IPS DF 6.9 (cell line): ENCODE data around the gene TEKT3.
A peak's percentile ranks its signal among the peaks of the same experiment; 100 is the strongest.

ENCODE experiments used
- DNase-seq: peaks from one replicate; pipeline ENCODE4 v3.0.0-alpha.2; 2013; ENCODE audit warnings: low read depth, low spot score
- H3K27ac ChIP-seq: one replicate; pipeline ENCODE4 v1.5.1; 2013; ENCODE audit warnings: low read length, control low read depth
- H3K27me3 ChIP-seq: 2 replicates; pipeline ENCODE4 v1.6.1; 2013; ENCODE audit warnings: mild to moderate bottlenecking, low read length; ENCODE audit not compliant: control insufficient read depth, insufficient read depth
- H3K36me3 ChIP-seq: 2 replicates; pipeline ENCODE4 v1.6.1; 2013; ENCODE audit warnings: low read length; ENCODE audit not compliant: control insufficient read depth, insufficient read depth
- H3K4me1 ChIP-seq: 2 replicates; pipeline ENCODE4 v1.6.1; 2013; ENCODE audit warnings: low read length; ENCODE audit not compliant: control insufficient read depth, insufficient read depth
- H3K4me3 ChIP-seq: 2 replicates; pipeline ENCODE4 v1.5.1; 2013; ENCODE audit warnings: mild to moderate bottlenecking, low read length
- H3K9me3 ChIP-seq: 2 replicates; pipeline ENCODE4 v1.6.1; 2013; ENCODE audit warnings: low read length, inconsistent platforms; ENCODE audit not compliant: control insufficient read depth, insufficient read depth
- WGBS: extraction: QIAGEN DNeasy Blood & Tissue Kit; methylation state at CpG from one replicate; pipeline ENCODE4 v1.1.7; 2013; ENCODE audit warnings: mixed read lengths, missing lambda C conversion rate; ENCODE audit not compliant: insufficient read length, insufficient coverage; 5-methylcytosine and 5-hydroxymethylcytosine counted together

TEKT3 gene

DNA sequence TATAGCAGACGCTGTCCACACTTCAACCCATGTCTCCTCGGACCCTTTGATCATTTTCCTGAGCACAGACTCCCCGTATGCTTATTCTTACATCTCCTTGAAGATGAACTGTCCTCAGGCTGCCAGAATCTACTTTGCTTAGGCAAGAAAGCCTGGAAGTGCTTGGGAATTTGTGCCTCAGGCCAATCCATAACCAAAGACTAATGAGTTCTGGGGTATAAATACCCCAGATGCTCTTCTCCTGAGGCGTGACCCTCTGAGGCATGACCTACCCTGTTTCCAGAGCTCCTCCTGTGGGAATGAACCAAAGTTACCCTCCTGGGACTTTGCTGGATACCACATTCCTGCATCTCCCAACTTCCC lies 10.1 kb upstream of the TEKT3 start:
- H3K4me3 ChIP-seq: no peak overlapping the region
- H3K27ac ChIP-seq: no peak overlapping the region
- DNase-seq: no peak
- no peaks in the 10 kb centered on the region for H3K36me3 ChIP-seq
- H3K27me3 ChIP-seq: no peaks in the 10 kb centered on the region
- no CpG with 5 or more reads among the region's 4 CpGs for WGBS
- no peaks in the 10 kb centered on the region for H3K4me1 ChIP-seq
- no peaks in the 10 kb centered on the region for H3K9me3 ChIP-seq

- Histone ChIP-seq H3K27me3 (no peaks in the 10 kb centered on the region), H3K4me1 (no peaks in the 10 kb centered on the region), H3K36me3 (no peaks in the 10 kb centered on the region), H3K9me3 (no peaks in the 10 kb centered on the region), H3K27ac (no peak overlapping the region), H3K4me3 (no peak overlapping the region)
- no peak for DNase-seq
- WGBS: no CpG with 5 or more reads among the region's 10 CpGs
Measured at GRCh38 chr17:15350777-15351477, 9.5 kb upstream of the TEKT3 start.

- DNase-seq: no peak
- no peaks in the 10 kb centered on the region for H3K36me3 ChIP-seq
- H3K4me3 ChIP-seq: no peak overlapping the region
- H3K9me3 ChIP-seq: no peaks in the 10 kb centered on the region
- no peaks in the 10 kb centered on the region for H3K4me1 ChIP-seq
- no peaks in the 10 kb centered on the region for H3K27me3 ChIP-seq
- no CpG with 5 or more reads among the region's 2 CpGs for WGBS
- H3K27ac ChIP-seq: no peak overlapping the region
Measured at GRCh38 chr17:15349119-15349518, 7.7 kb upstream of the TEKT3 start.

DNA sequence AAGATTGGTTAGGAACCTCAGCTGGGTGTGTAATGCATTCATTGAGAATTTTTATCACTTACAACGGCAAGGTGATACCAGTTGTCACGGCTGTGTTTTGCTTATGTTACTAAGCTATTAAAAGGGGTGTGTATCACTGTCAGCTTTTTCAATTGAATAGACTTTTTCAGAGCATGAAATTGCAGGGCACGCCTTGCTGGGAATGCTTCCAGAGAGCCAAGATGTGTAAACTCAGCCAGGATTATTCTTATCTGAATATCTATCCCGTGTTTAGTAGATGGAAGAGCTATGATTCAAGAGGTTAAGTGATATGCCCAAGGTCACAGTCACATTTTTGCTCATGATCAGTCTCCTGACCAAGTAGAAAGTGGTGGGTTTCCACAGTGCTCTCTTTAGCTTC lies 6.6 kb upstream of the TEKT3 start:
- no peaks in the 10 kb centered on the region for H3K9me3 ChIP-seq
- no peak overlapping the region for H3K27ac ChIP-seq
- DNase-seq: no peak
- no peaks in the 10 kb centered on the region for H3K4me1 ChIP-seq
- no peaks in the 10 kb centered on the region for H3K36me3 ChIP-seq
- no CpG with 5 or more reads among the region's 4 CpGs for WGBS
- no peak overlapping the region for H3K4me3 ChIP-seq
- no peaks in the 10 kb centered on the region for H3K27me3 ChIP-seq

- no CpG with 5 or more reads among the region's 13 CpGs for WGBS
- Histone ChIP-seq H3K36me3 (no peaks in the 10 kb centered on the region), H3K4me1 (no peaks in the 10 kb centered on the region), H3K4me3 (no peak overlapping the region), H3K27me3 (no peaks in the 10 kb centered on the region), H3K27ac (no peak overlapping the region), H3K9me3 (no peaks in the 10 kb centered on the region)
- no peak for DNase-seq
Measured at GRCh38 chr17:15346066-15346595, 4.7 kb upstream of the TEKT3 start.

DNA sequence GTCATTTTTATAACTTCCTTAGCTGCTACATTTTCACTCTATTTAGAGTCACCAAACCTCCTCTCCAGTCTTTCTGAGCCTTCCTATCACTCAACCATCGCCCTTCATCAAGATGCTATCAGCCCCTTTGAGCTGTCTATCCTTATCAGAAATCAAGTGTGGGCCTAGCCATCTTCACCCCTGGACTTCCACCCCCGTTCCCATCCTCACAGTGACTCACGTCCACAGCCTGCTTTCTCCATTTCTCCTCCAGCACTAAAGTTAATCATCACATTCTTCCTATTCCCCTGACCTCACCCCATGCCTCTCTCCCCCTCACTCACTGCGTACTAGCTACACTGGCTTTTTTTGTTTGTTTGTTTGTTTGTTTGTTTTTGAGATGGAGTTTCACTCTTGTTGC lies 2.4 kb upstream of the TEKT3 start:
- no peaks in the 10 kb centered on the region; the same call in 1 of the 2 replicates for H3K4me1 ChIP-seq
- H3K9me3 ChIP-seq: no peaks in the 10 kb centered on the region
- no CpG with 5 or more reads among the region's 4 CpGs for WGBS
- DNase-seq: no peak
- H3K27me3 ChIP-seq: no peaks in the 10 kb centered on the region
- no peak overlapping the region for H3K4me3 ChIP-seq
- no peak overlapping the region for H3K27ac ChIP-seq
- no peaks in the 10 kb centered on the region for H3K36me3 ChIP-seq

- H3K9me3 ChIP-seq: no peaks in the 10 kb centered on the region
- H3K36me3 ChIP-seq: no peaks in the 10 kb centered on the region
- no peak overlapping the region for H3K27ac ChIP-seq
- H3K4me1 ChIP-seq: no peaks in the 10 kb centered on the region; the same call in 1 of the 2 replicates
- no CpG with 5 or more reads among the region's 7 CpGs for WGBS
- H3K4me3 ChIP-seq: no peak overlapping the region
- no peaks in the 10 kb centered on the region for H3K27me3 ChIP-seq
- no peak for DNase-seq
Measured at GRCh38 chr17:15342460-15342859, 1.1 kb upstream of the TEKT3 start.

GRCh38 chr17:15341966-15342365 lies 569 bp upstream of the TEKT3 start:
- Histone ChIP-seq H3K27ac (no peak overlapping the region), H3K4me1 (no peaks in the 10 kb centered on the region; the same call in 1 of the 2 replicates), H3K4me3 (no peak overlapping the region; the same call in 1 of the 2 replicates), H3K36me3 (no peaks in the 10 kb centered on the region), H3K9me3 (no peaks in the 10 kb centered on the region), H3K27me3 (no peaks in the 10 kb centered on the region)
- WGBS: no CpG with 5 or more reads among the region's 3 CpGs
- DNase-seq: no peak

DNA sequence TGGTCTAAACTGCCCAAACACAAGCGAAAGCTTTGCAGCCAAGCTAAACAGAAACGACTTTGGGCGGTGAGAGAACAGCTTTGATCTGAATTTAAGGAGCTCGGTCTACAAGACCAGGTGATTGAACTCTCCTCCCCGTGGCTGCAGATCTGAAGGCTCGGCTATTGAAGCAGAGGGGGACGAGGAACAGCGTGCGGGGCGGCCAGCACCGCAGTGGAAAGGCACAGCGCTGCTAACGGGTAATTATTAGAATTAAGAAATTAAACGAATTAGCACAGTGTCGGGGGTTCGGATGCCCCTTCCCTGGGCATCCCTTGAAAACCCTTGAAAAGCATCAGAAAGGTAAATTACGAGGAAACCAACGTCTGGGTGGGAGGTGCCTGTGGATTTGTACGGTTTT lies 431 bp downstream of the TEKT3 start:
- Histone ChIP-seq H3K36me3 (no peaks in the 10 kb centered on the region), H3K27ac (no peak overlapping the region), H3K9me3 (no peaks in the 10 kb centered on the region), H3K27me3 (no peaks in the 10 kb centered on the region), H3K4me1 (no peaks in the 10 kb centered on the region; the same call in 1 of the 2 replicates), H3K4me3 (peak overlapping the region; percentile 68; the same call in 1 of the 2 replicates)
- DNase-seq: no peak
- no CpG with 5 or more reads among the region's 19 CpGs for WGBS

GRCh38 chr17:15335446-15335845 lies 6.0 kb downstream of the TEKT3 start:
- no peak for DNase-seq
- peaks cover 3% of the 10 kb centered on the region; the same call in 1 of the 2 replicates for H3K4me1 ChIP-seq
- no peaks in the 10 kb centered on the region for H3K9me3 ChIP-seq
- H3K36me3 ChIP-seq: no peaks in the 10 kb centered on the region
- H3K27me3 ChIP-seq: no peaks in the 10 kb centered on the region
- no peak overlapping the region for H3K27ac ChIP-seq
- H3K4me3 ChIP-seq: no peak overlapping the region
- no CpG with 5 or more reads among the region's 1 CpG for WGBS

DNA sequence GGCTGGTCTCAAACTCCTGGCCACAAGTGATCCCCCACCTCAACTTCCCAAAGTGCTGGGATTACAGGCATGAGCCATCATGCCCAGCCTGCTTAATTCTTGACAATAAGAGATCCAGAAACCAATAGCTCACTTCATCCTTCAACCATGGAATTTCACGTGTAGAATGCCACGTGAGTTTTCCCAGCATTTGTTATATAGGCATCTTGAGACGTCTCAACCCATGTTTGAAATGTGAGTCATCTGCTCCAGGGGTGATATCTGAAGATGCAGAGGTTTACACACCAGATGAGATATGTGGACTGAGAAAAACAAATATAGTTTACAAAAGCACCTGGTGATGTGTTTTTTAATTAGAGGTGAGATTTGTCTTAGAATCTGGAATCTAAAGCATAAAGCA lies 7.1 kb downstream of the TEKT3 start:
- peaks cover 3% of the 10 kb centered on the region; the same call in 1 of the 2 replicates for H3K4me1 ChIP-seq
- WGBS: no CpG with 5 or more reads among the region's 3 CpGs
- H3K4me3 ChIP-seq: no peak overlapping the region
- H3K27me3 ChIP-seq: no peaks in the 10 kb centered on the region
- no peaks in the 10 kb centered on the region for H3K9me3 ChIP-seq
- DNase-seq: no peak
- no peaks in the 10 kb centered on the region for H3K36me3 ChIP-seq
- no peak overlapping the region for H3K27ac ChIP-seq
